Dedifferentiated amniotic fluid mesenchymal stem cell (primary cell): Measurements from ENCODE around the gene SMIM23.
"Not testable (repeated sequence)": the region's sequence is repeated elsewhere in the genome, so short reads cannot be mapped to it uniquely, and the experiment has no call there.

Experiments
- DNase-seq: peaks from one replicate; pipeline ENCODE4 v3.0.0-alpha.2; 2016; ENCODE audit errors: extremely low spot score

SMIM23 gene

DNA sequence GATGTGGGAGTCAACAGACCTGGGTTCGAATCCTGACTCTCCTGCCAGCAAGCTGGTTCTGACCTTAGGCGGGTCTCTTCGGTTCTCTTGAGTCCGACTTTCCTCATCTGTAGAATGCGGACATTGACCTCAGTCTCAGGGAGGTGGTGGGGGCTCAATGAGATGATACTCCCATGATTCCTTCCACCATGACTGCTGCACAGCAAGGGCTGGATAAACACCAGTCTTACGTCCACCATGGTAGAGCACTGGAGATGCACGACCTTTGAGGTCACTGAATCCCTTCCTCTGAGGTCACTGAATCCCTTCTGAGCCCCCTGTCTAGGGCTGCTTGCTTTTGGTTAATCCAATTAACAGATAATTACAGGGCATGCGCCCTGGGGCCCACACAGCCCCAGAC lies 12.5 kb upstream of the SMIM23 start:
- DNase-seq: no peak

- no peak for DNase-seq
Observed at GRCh38 chr5:171774418-171774817, 11.2 kb upstream of the SMIM23 start.

DNA sequence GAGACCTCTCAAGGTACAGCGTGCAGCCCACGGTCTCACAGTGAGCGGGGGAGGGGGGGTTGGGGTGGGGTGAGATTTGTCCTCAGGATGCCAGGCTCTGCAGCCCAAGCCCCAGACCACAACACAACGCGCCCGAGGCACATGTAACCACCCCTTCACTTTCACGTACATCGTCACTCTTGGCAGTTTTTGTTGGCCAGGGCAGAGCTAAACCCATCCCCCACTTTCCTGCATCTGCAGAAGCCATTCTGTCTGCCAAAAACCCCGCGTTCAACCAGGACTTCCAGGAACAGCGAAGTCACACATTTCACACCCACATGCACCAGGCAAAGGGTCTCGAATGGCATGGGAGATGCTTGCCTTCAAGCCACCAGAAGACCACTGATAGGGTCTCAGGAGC lies 9.4 kb upstream of the SMIM23 start:
- no peak for DNase-seq

GRCh38 chr5:171776770-171777759 lies 8.6 kb upstream of the SMIM23 start:
- no peak for DNase-seq

- DNase-seq: not testable (repeated sequence)
Observed at GRCh38 chr5:171781744-171782143, 3.9 kb upstream of the SMIM23 start.

DNA sequence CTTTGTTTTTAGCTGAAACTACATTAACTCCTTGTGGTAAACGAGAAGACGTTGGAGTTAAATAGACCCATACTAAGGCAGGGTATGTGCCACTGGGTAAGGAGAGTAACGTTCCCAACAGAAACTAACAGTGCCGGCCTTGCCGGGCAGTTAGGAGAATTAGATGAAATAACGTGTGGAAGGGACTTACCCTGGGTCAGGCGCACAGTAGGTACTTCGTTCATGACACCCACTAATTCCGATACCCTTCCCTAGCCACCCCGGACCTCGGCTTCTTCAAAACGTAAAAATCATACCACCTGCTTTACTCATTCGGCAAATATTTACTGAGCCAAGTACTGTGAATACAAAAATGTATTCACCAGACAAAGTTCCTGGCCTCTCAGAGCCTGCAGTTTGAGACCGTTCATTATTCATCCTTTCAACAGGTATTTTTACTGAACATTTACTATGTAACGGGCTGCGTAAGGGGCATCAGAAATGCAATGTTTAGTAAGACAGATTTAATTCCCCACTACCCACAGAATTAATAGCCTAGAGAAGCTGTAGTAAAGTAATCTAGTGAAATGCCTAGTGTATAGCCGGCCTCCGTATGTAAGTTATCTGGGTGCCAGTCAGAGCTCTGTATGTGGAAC lies 3.2 kb upstream of the SMIM23 start:
- no peak for DNase-seq

DNA sequence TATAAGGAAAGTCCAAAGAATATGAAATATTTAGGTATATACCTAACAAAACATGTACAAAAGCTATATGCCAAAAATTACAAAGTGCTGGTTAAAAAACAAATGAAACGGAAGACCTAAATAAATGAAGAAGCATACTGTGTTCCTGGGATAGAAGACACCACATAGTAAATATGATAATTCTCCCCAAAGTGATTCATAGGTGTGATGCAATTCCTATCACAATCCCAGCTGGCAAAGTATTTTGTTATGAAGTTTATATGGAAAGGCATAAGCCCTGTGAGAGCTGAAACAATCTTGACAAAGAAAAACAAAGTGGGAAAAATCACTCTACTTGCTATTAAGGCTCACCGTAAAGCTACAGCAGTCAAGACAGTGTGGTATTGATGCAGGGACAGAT lies 2.6 kb upstream of the SMIM23 start:
- DNase-seq: no peak

DNA sequence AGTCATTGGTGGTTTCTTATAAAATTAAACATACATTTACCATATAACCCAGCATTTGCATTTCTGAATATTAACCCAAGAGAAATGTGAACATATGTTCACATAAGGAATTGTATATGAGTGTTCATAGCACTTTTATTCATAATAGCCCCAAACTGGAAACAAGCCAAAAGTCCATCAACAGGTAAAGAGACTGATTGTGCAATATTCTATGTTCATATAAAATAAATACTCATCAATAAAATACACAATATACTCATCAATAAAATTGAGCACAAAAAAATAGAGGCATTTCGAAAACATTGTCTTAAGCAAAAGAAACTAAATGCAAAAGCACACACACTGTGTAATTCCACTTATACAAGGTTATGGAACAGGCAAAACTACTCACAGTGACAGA lies 3.7 kb downstream of the SMIM23 start:
- DNase-seq: no peak

DNA sequence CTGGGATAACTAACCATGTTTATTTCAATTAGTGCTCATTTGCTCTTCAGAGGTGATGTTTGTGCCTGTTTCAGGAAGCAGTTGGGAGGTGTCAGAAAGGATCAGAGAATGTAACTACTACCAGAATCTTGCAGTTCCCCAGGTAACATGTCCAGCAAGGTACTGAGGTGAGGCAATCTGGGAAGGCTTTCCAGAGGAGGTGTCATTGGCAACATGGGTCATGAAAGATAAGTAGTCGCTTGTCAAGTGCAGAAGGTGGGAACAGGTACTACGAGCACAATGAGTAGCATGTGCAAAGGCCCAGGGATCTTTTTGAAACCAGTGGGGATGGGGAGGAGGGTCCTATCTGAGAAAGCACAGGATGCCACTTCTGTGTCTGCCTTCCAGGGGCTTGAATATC lies 4.8 kb downstream of the SMIM23 start:
- no peak for DNase-seq

- no peak for DNase-seq
Observed at GRCh38 chr5:171794470-171794960, 8.9 kb downstream of the SMIM23 start.

GRCh38 chr5:171795381-171795780 lies 9.8 kb downstream of the SMIM23 start:
- DNase-seq: no peak

DNA sequence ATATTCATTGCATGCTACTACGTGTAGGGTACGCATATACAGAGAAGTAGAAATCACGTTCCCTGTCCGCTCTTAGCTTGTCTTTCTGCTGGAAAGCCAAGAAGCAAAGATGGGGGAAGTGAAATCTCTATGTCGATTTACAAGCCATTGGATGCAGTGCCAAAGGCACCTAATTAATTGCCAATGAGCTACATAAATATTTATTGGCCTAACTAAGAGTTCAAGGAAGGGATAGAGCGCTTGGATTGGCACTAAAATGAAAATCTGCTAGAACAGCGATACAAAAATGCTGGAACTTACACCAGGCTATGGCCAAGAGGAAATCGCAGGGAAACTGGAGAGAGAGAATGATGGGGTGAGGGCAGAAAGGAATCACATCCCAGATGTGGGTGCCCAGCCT lies 10.8 kb downstream of the SMIM23 start:
- DNase-seq: no peak

- no peak for DNase-seq
Observed at GRCh38 chr5:171797543-171797942, 11.9 kb downstream of the SMIM23 start.

DNA sequence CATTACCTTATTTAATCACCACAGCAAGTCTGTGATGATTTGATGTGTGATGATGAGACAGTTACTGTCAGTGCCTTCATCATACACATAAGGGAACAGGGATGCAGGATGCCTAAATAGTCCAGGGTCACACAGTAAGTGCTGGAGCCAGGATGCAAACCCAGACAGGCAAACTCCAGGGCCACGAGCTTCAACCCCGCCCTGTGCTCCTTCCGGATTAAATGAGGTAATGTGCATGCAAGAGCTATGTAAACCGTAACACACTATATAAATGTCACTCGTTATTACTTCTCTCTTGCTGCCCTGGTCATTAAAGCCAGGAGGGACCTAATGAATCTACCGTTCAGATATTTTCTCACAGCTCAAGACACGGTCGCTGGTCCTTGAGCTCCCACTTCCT lies 12.8 kb downstream of the SMIM23 start:
- DNase-seq: no peak

DNA sequence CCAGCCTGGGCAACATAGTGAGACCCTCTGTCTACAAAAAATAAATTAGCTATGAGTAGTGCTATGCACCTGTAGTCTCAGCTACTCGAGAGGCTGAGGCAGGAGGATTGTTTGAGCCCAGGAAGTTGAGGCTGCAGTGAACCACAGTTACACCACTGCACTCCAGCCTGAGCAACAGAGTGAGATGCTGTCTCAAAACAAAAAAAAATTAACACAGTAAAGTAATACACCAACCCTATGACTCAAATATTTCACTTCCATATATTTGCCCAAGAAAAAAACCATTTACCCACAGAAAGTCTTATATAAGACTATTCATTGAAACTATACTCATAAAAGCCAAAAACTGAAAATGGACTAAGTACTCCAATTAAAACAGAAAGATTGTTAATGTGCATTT lies 16.2 kb downstream of the SMIM23 start:
- DNase-seq: no peak

DNA sequence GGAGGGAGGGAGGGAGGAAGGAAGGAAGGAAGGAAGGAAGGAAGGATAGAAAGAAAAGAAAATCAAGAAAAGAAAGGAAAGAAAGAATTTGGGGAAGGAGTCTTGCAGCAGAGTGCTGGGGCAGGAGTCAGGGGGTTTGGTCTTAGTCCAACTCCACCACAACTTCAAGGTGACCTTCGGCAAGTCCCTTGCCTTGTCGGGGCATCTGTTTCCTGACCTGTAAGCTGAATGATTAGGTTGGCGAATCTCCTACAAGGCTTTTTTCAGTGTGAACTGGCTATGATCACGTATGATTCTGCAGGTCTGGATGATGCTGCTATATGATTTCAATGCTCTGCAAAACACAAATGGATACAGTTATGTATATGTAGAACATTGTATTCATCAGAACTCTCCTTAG lies 20.1 kb downstream of the SMIM23 start:
- DNase-seq: no peak

- DNase-seq: peak; percentile 18
Observed at GRCh38 chr5:171806976-171807747, 21.5 kb downstream of the SMIM23 start.

DNA sequence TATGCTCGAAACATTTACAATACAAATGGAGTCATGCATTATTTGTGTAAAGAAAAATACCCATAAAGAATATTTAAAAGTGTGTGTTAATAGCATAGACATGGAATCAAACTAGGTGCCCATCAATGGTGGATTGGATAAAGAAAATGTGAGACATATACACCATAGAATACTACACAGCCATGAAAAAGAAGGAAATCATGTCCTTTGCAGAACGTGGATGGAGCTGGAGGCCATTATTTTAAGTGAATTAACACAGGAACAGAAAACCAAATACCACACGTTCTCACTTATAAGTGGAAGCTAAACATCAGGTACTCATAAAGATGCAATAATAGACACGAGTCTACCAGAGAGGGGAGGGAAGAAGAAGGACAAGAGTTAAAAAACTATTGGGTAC lies 22.8 kb downstream of the SMIM23 start:
- DNase-seq: no peak

DNA sequence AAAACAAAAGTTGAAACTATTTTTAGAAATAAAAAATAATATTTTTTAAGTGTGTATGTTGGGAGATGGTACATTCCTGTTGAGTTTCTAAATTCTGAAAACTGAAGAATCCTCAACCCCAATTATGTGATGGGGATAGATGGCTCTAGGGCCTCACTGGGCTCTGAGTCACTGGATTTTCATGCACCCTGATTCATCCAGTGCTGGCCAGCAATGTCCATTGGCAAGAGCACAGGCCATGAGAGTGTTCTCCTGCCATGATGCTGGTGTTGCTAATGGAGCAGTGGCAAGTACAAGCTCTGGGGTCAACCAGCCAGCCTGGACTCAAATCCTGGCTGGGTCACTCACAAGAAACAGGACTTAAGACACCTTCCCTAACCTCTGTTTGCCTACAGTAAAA lies 23.3 kb downstream of the SMIM23 start:
- DNase-seq: peak; percentile 31

DNA sequence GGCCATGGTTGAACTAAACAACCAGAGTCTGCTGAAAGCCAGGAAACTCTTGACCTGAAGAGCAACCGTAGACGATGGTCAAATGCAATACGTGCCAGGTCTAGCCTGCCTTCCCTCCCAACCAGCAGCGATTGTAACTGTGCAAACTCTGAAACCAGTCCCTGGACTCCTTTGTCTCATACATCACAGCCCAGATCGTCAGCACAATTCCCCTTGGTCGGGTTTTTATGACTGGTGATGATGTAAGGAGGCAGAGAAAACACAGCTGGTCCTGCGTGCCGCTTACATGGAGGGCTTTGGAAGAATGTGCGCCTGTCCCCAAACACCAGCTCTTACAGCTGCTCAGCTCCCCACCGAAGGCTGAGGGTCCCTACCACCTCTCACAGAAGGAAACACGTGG lies 24.6 kb downstream of the SMIM23 start:
- DNase-seq: no peak

DNA sequence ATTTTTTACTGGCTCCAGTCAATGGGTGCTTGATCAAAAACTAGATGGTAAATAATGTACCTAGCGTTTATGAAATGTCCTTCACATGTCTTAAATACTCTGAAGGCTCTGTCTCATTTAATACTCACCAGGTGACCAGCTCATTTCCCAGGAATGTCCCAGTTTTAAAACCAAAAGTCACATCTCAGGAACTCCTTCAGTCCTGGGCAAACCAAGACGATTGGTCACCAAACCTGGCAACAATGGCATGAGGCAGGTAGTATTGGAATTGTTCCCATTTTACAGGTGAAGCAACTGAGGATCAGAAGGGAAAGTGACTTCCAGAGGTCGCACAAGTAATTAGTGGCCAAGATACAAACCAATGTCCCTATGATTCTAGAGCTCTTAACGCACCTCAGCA lies 27.7 kb downstream of the SMIM23 start:
- DNase-seq: no peak

GRCh38 chr5:171813813-171814490 lies 28.3 kb downstream of the SMIM23 start:
- no peak for DNase-seq
